NCI-H1048 (cell line): ENCODE measurements around the gene LAMA3.
"Not testable (repeated sequence)": the region's sequence is repeated elsewhere in the genome, so short reads cannot be mapped to it uniquely, and the experiment has no call there.

Experiments used
- DNase-seq: peaks from one replicate; lab custom pipeline; 2025; lab: John Stamatoyannopoulos, UW

LAMA3 gene

GRCh38 chr18:23704806-23705205 lies 15.6 kb downstream of the LAMA3 start:
- DNase-seq: no peak

DNA sequence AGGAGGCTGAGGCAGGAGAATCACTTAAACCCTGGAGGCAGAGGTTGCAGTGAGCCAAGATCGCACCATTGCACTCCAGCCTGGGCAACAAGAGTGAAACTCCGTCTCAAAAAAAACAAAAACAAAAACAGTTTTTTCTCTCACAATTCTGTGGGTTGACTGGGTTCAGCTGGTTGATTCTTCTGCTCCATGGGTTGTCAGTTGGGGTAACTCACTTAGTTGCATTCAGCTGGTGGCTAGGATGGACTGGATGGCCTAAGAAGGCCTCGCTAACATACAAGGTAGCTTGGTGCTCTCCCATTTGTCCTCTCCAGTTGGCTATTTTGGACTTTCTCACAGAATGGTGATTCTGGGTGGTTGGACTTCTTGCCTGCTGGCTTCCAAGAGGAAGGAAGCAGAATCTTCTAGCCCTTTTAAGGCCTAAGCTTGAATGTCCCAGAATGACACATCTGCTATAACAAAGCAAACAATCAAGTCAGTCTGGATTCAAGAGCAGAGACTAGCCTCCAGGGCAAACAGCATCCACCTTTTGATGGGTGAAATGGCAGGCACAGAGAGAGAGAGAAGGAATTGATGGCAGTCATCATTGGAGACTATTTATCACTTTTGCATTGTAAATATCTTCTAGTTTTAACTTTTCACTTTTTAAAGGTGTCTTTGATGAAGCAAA lies 17.9 kb downstream of the LAMA3 start:
- DNase-seq: no peak

GRCh38 chr18:23710068-23710527 lies 20.8 kb downstream of the LAMA3 start:
- no peak for DNase-seq

DNA sequence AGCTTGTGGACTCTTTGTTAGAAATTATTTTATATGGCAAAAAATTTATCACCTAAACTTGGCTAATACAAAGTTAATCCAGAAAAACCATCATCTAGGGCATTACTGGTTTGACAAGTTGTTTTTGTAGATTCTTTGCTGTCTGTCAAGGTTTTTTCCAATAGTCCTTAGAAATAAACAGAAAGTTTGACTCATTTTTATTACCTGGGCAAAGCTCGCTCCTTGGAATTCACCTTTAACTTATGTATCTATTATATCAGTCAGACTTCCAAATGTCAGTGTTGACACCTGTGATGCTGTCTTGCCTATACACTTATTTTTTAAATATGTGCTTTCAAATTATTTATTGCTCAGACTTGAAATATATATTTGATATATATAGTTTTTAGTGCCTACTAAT lies 21.7 kb downstream of the LAMA3 start:
- DNase-seq: no peak

- no peak for DNase-seq
These were observed 22.2 kb downstream of the LAMA3 start for GRCh38 chr18:23711426-23711825.

DNA sequence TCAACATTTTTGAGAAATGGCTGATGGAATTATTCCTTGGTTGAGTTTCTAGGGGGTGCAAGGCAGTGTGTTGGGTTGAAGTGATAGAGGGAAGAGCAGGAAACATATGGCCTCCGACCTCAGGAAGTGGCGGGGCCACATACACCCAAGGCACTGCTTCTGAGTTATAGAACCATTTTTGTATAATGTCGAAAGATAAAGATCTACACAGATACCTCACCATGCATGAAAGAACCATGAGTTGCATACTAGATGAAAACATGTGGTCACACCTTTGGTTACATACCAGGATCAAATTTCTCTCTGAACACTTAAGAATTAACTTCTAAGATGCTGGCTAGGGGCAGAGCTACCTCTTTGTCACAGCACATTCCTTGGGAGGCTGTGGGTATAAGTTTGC lies 23.2 kb downstream of the LAMA3 start:
- no peak for DNase-seq

- no peak for DNase-seq
These were observed 25.3 kb downstream of the LAMA3 start for GRCh38 chr18:23714576-23714975.

DNA sequence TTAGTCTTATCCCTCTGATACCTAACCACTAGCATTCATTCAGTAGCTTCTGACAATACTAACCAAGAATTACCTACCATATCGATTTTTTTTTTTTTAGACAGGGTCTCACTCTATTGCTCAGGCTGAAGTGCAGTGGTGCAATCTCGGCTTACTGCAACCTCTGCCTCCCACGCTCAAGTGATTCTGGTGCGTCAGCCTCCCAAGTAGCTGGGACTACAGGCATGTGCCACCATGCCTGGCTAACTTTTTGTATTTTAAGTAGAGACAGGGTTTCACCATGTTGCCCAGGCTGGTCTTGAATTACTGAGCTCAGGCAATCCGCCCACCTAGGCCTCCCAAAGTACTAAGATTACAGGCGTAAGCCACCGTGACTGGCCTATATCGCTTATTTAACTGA lies 26.8 kb downstream of the LAMA3 start:
- DNase-seq: not testable (repeated sequence)

- DNase-seq: no peak
These were observed 27.3 kb downstream of the LAMA3 start for GRCh38 chr18:23716516-23716915.

- no peak for DNase-seq
These were observed 27.7 kb downstream of the LAMA3 start for GRCh38 chr18:23716966-23717365.

DNA sequence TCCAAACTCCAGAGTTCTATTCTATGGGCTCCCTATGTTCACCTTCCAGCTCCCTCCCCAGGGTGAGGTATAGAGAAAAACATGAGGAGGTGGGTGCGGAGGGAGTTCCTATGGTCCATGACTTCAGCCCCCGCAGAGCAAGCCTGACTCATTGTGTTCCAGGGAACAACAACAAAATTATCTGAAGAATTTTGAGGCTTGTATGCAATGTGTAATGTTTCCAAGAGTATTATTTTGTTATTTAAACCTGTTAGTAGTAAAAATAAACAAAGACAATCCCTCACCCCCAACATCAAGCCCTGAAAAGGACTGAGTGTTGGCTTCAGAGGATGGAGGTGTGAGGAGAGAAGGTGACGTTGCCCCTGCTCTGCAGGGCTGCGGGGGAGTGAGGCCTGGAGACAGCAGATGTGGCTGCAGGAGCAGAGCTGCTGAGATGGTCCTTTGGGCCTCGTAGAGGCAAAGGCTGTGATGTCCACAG lies 29.0 kb downstream of the LAMA3 start:
- DNase-seq: no peak

- DNase-seq: no peak
These were observed 29.5 kb downstream of the LAMA3 start for GRCh38 chr18:23718731-23719130.

DNA sequence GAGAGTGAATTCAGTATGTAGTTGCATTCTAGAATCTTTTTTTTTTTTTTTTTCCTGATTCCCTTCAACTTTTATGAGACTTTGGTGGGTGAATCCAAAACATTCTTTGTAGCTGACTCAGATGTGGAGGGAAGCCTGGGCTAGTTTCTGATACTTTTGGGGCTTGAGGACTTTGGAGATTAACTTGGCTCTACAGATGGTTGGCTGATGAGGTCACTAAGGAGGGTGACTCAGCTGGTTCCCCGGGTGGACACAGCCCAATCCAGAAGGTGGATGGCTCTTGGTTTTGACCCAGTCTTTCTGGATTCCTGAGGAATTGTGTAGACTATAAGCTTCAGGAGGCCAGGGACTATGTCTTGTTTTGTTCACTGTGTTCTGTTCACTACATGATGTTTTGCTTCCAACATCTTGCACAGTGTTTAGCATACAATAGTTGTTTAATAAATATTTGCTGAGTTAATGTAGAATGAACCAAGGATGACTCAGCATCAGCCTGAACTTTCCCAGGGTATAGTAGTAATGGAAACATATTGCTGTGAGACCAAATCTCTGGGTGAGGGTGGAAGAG lies 30.5 kb downstream of the LAMA3 start:
- no peak for DNase-seq

GRCh38 chr18:23721696-23722480 lies 32.6 kb downstream of the LAMA3 start:
- DNase-seq: no peak

DNA sequence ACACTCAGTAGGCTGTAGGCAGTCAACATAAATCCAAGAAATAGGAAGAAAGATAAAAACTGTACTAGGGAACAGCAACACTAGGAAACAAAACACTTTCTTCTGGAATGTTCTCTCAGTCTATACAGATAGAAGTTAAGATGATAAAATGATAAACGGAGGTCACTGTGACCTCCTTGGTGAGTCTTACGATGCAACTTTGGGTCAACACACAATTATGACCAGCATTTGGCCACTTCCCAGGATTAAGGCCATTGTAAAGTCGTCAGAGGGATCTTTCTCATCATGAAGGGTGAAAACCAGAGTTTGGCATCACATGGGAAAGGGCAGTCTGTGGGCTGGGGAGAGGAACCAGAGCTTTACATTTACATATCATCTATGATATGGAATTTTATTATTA lies 33.4 kb downstream of the LAMA3 start:
- DNase-seq: no peak

- DNase-seq: no peak
These were observed 33.9 kb downstream of the LAMA3 start for GRCh38 chr18:23723121-23723520.

DNA sequence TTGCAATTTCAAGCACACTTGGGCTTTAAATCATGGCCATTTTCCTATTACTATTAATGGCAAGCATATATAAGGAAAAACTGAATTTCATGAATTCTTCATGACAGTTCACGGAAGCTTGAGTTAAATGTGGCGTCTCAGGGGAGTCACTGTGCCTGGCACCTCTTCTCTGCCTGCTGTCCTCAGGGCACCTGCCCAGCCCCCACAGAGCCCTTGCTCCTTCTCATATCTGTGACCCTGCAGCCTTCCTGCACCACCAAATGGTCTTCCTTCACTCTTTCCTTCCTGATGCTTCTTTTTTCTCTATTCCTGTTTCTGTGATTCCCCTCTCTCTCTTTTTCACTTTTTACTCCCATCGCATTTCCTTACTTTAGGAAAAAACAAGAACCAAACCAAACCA lies 35.4 kb downstream of the LAMA3 start:
- DNase-seq: no peak

GRCh38 chr18:23725351-23725750 lies 36.1 kb downstream of the LAMA3 start:
- no peak for DNase-seq

- no peak for DNase-seq
These were observed 36.8 kb downstream of the LAMA3 start for GRCh38 chr18:23725827-23726661.

- DNase-seq: no peak
These were observed 38.6 kb downstream of the LAMA3 start for GRCh38 chr18:23727707-23728493.

GRCh38 chr18:23730857-23731256 lies 41.6 kb downstream of the LAMA3 start:
- no peak for DNase-seq
